Activated CD4-positive, alpha-beta T cell treated with anti-CD3 and anti-CD28 coated beads for 36 hours (primary cell): Measurements from ENCODE around the gene IRX4. TPM values are rescaled to one million over a fixed set of nuclear protein-coding genes. Genes with fewer than 3 reads are reported as not detected.
A peak's percentile ranks its signal among the peaks of the same experiment; 100 is the strongest.

ENCODE experiments used
- ATAC-seq: fragments of 200-7000 bp; cut with Tn5 transposase; one replicate; pipeline ENCODE4 v1.10.0; 2021; ENCODE audit warnings: mild to moderate bottlenecking, moderate library complexity
- CTCF ChIA-PET: fragments of 350-600 bp; sonication (Branson Sonifier 250); formaldehyde crosslinking; loops from one replicate; lab custom pipeline; 2021; ENCODE audit warnings: antibody characterized with exemption; lab: Charles Lee
- POLR2A ChIA-PET: fragments of 350-600 bp; sonication (Branson Sonifier 250); formaldehyde crosslinking; loops from one replicate; lab custom pipeline; 2021; ENCODE audit warnings: antibody characterized with exemption, inconsistent platforms; lab: Charles Lee
- DNase-seq: peaks from one replicate; pipeline ENCODE4 v3.0.0-alpha.2; 2020
- H3K27ac Mint-ChIP-seq: one replicate; pipeline ENCODE4 v1.8.0; 2021; ENCODE audit warnings: mixed read lengths
- H3K27me3 Mint-ChIP-seq: one replicate; pipeline ENCODE4 v1.8.0; 2021; ENCODE audit warnings: mixed read lengths
- H3K36me3 Mint-ChIP-seq: one replicate; pipeline ENCODE4 v1.8.0; 2021; ENCODE audit warnings: low read depth, mixed read lengths
- H3K4me1 Mint-ChIP-seq: one replicate; pipeline ENCODE4 v1.8.0; 2021; ENCODE audit warnings: mixed read lengths
- H3K4me3 Mint-ChIP-seq: one replicate; pipeline ENCODE4 v1.8.0; 2021; ENCODE audit warnings: mild to moderate bottlenecking, moderate library complexity, mixed read lengths
- H3K9me3 Mint-ChIP-seq: one replicate; pipeline ENCODE4 v1.8.0; 2021; ENCODE audit warnings: low read depth, mixed read lengths
- intact Hi-C, 2 experiments: fragments of 100-400 bp; cut with DNase I in 1 of 2; cut with micrococcal nuclease in 1 of 2; formaldehyde crosslinking; loops; one replicate each; pipeline versions ENCODE4 v1.14.2 to v1.15.1; 2022 to 2024; cut with DNase I, micrococcal nuclease
- total RNA-seq, 2 experiments: library from RNA; stranded (reverse); gene quantifications; one replicate each; pipeline ENCODE4 v1.2.3, GENCODE V29; 2021

Gene IRX4
- total RNA-seq, 2 experiments from 2014 or later, result not detected

DNA sequence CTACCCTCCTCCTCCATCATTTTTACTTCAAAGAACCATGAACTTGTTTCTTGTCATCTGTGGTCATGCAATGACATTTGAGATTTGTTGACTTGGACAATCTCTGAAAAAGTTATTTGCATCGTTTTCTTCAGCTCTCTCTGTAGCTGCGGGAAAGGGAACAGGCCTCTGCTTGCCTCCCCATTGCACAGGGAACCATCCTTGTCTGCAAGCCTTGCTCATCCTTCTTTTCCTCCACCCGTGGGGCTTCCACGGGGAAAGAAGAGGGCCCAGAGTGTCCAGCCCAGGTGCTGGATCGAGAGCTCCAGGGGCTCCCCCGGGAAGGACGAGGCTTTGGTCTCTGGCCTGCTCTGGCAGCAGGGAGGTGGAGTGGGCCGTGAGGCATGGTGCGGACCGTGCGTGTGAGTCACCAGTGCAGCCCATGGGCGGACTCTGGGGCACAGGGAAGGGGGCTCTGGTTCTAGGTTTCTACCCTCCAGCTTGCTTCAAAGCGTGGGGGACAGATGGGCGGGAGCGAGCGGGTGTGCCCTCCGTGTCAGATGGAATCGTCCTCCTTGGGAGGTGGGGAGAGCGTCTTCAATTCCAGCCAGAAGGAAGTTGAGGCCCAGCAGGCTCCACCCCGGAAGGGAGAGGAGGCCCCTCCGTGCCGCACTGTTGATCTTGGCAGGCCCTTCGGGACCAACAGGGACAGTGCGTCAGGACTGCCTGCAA, 6.0 kb upstream of the IRX4 start:
- intact Hi-C loops, result no loop called here
- Mint-ChIP-seq H3K36me3 (no peaks in the 10 kb centered on the region), H3K9me3 (no peaks in the 10 kb centered on the region), H3K4me3 (no peak overlapping the region), H3K27me3 (peaks cover 30% of the 10 kb centered on the region), H3K4me1 (no peaks in the 10 kb centered on the region), H3K27ac (no peak overlapping the region)
- POLR2A ChIA-PET, result no interaction called here
- CTCF ChIA-PET, result interaction anchor here (0.6 kb wide), 1 partner anchor 31 kb away, joined by 3 read pairs; no protein-coding TSS in a partner anchor
- DNase-seq (no peak), ATAC-seq (no peak)

DNA sequence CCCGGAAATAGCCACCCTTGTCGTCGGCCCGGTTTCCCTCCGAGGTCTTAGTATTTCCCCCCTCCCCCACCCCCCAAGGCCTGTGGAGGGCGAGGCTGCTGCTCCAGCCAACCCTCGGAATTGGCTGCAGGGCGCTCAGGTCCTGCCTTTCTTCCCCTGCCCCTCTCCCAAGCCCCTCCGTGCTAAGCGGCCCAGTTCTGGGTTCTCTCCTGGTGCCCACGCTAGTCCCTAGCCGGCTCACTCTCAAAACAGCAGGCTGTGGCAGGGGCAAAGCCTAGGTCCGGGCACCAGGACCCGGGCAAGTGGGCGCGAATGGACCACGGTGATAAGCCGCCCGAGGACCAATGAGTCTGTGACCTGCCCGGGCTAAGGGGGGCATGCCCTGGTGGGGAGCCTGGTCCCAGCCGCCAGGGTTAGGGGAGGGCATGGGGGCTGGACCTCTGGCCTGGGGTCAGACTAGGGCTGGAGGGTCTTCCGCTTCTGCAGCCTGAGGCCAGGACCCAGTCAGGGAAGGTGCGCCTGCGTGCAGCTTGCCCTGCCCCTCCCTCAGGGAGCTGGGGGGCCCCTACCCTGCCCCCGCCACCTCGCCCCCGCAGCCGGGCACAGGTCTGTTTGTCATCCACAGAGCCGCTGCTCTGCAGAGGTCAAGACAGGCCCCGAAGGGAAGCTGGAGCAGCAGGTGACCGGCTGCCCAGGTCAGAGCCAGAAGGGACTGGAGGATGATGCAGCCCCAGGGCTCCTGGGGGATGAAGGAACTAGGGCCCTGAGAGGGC, 5.0 kb upstream of the IRX4 start:
- ChIA-PET CTCF (no interaction called here), POLR2A (no interaction called here)
- Mint-ChIP-seq H3K4me1 (no peaks in the 10 kb centered on the region), H3K36me3 (no peaks in the 10 kb centered on the region), H3K9me3 (no peaks in the 10 kb centered on the region), H3K27me3 (peaks cover 28% of the 10 kb centered on the region), H3K4me3 (no peak overlapping the region), H3K27ac (no peak overlapping the region)
- intact Hi-C loops, result no loop called here
- DNase-seq (no peak), ATAC-seq (no peak)

DNA sequence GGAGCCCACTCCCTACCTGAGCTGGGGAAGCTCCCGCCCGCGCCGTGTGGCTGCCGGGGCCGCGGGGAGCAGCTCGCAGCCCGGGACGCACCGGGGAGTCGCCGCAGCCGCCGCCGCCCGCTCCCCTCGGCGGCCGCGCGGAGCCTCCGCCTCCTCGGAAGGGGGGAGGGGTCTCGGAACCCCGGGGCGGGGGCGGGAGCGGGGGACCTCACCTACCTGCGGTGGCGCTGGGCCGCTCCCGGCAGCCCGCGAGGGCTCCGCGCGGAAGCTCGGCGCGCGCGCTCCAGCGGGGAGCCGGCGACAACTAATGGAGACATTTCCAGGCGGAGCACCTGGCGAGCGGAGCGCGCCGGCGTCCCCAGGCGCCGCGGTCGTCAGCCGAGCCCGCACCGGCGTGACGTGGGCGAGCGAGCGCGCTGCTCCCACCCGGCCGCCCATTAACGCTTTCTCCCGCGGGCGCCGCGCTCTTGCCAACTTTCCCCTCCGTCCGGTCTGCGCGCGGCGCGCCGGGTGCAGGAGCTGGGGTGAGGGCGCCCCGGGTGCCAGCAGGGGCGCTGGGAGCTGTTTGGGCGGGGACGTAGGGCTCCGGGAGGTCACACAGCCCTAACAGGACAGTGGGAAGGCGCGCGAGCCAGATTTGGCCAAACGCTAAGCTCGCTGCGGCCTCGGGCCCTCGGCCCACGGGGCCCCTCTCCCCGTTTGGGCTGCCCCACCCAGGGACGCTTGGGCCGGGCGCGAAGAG, 4.3 kb upstream of the IRX4 start:
- Mint-ChIP-seq H3K9me3 (no peaks in the 10 kb centered on the region), H3K27me3 (peaks cover 28% of the 10 kb centered on the region), H3K27ac (no peak overlapping the region), H3K4me1 (no peaks in the 10 kb centered on the region), H3K4me3 (no peak overlapping the region), H3K36me3 (no peaks in the 10 kb centered on the region)
- DNase-seq (no peak), ATAC-seq (no peak)
- ChIA-PET CTCF (interaction anchor here (0.6 kb wide), 1 partner anchor 9 kb away, joined by 3 read pairs; no protein-coding TSS in a partner anchor), POLR2A (no interaction called here)
- intact Hi-C loops, result no loop called here

DNA sequence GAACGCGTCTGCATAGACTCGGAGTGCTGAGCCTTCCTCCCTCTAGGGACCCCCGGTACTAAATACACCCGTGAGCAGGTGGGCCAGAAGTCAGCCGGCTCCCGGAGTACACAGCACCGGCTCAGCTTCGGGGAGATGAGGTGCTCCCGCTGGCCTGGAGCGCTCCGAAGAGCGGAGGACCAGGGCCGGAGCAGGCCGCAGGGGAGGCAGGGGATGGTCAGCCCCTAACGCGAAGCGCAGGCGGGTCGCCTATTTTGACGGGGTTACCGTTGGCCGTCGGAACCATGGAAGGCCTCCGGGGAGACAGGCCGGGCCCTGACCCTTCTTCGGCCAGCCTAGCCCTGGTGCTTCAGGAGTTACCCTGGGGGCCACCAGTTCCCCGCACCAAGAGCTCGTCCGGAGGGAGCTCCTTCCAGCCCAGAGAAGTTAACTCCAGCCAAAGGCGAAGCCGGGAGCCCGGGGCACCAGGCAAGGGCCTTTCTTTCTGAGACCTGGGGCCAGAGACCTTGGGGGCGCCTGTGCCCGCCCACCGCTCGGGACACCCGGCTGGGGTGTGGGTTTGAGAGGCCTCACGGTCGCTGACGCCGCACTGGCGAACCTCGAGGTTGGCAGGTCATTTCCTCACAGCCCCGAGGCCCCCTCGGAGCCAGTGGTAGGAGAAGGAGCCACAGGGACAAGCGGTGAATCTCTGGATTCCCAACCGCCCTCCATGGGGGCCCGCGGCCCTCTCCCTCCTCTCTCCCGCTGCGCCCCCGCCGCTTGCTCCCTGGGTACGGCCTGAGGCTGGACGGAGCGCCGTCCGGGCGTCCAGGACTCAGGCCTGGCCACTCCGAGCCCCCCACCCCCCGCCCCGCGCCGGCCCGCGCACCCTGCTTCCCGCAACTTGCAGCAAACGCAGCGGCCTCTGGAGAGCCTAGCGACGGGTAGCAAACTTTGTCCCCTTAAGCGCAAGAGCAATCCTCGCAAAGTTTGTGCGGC, 3.4 kb upstream of the IRX4 start:
- no peak overlapping the region for H3K27ac Mint-ChIP-seq
- no peaks in the 10 kb centered on the region for H3K9me3 Mint-ChIP-seq
- H3K4me3 Mint-ChIP-seq, result no peak overlapping the region
- H3K4me1 Mint-ChIP-seq, result peaks cover 5% of the 10 kb centered on the region
- intact Hi-C loops, result no loop called here
- H3K36me3 Mint-ChIP-seq, result no peaks in the 10 kb centered on the region
- ChIA-PET CTCF (no interaction called here), POLR2A (no interaction called here)
- DNase-seq (no peak), ATAC-seq (no peak)
- H3K27me3 Mint-ChIP-seq, result peaks cover 32% of the 10 kb centered on the region

DNA sequence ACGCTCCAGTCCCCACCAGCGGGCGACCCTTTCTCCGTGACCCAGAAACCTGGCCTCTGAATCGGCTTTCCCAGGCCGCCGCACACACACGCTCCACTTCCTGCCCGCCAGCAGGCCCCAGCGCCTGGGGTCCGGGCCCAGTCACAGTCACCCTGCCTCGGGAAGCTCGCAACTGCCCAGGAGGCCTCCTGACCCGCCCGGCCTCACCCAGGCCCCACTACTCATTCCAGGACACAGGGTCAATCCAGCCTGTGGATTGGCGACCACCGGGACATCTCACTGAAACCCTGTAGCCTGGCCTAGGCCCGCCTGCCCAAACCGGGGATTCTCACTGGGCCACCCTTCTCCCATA, 2.7 kb upstream of the IRX4 start:
- no peak overlapping the region for H3K4me3 Mint-ChIP-seq
- intact Hi-C loops, result no loop called here
- H3K27ac Mint-ChIP-seq, result no peak overlapping the region
- no peaks in the 10 kb centered on the region for H3K36me3 Mint-ChIP-seq
- peaks cover 5% of the 10 kb centered on the region for H3K4me1 Mint-ChIP-seq
- ChIA-PET POLR2A (no interaction called here), CTCF (no interaction called here)
- H3K27me3 Mint-ChIP-seq, result peaks cover 35% of the 10 kb centered on the region
- ATAC-seq (no peak), DNase-seq (no peak)
- H3K9me3 Mint-ChIP-seq, result no peaks in the 10 kb centered on the region

DNA sequence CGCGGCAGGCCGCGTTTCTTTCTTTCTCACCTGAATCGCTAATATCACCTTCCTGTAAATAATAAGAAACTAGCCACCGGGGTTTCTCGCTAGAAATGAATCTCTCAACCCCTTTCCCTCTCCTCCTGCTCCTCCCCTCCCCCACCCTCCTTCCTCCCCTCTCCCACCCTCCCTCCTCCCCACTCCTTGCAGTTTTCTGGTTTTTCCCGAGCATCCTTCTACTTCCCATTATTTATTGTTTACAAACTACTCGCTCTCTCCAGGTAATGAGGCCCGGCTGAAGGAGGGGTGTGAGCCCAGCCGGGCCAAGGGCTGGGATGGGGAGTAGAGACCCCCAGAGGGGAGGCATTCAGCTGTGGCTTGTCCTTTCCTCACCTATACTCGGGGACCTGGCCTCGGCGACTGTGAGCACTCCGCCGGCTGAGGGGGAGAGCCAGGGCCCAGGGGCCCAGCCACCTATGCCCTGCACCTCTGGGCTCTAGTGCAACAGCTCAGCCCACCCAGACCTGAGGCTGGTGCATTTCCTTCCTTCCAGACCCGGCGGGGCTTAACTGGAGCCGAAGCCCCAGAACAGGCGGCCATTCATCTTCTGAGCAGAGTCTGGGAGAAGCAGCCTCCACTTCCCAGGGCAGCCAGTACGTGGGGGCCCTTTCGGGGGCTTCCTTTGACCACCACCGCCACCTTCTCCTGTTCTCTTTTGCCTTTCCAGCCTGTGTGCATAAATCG, 2.1 kb upstream of the IRX4 start:
- POLR2A ChIA-PET, result no interaction called here
- H3K9me3 Mint-ChIP-seq, result no peaks in the 10 kb centered on the region
- intact Hi-C loops, result loop anchor here in 1 of 2 experiments (5.0 kb wide), 1 partner anchor 1712 kb away; the partner anchor contains the start of gene IRX1
- H3K4me3 Mint-ChIP-seq, result no peak overlapping the region
- H3K36me3 Mint-ChIP-seq, result no peaks in the 10 kb centered on the region
- DNase-seq (no peak), ATAC-seq (no peak)
- peaks cover 5% of the 10 kb centered on the region for H3K4me1 Mint-ChIP-seq
- no peak overlapping the region for H3K27ac Mint-ChIP-seq
- H3K27me3 Mint-ChIP-seq, result peaks cover 39% of the 10 kb centered on the region
- CTCF ChIA-PET, result no interaction called here

DNA sequence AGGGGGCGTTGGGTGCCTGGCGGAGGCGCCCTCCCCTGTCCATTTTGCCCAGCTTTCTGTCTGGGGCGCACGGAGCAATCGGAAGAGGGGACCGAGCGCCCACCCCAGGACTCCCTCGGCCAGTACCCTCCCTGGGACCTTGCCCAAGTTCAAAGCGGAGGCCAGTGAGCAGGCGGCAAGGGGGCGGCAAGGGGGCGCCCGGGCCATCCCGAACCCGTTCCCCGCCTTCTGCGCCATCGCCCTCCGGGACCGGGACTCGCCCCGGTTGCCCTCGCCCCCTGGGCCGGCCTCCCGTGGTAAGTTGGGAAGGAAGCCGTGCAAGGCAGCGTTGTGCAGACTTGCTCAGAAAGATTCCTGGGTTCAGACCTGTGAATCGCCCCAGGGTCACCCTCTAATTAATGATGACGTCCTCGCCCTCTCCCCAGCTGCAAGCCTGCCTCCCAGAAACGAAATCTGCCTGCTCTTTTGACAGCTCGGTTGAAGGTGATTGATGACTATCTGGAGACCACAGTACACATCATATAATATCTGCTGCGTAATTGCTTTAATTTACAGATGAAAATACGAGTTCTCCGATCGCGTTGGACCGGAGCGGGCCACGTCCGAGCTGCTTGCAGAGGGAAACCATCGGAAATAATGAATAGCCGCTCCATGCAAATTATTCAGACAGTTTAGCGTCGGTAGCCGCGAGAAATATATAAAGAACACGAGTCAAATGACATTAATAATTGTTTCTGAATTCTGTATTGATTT, 1.4 kb upstream of the IRX4 start:
- H3K27ac Mint-ChIP-seq, result no peak overlapping the region

DNA sequence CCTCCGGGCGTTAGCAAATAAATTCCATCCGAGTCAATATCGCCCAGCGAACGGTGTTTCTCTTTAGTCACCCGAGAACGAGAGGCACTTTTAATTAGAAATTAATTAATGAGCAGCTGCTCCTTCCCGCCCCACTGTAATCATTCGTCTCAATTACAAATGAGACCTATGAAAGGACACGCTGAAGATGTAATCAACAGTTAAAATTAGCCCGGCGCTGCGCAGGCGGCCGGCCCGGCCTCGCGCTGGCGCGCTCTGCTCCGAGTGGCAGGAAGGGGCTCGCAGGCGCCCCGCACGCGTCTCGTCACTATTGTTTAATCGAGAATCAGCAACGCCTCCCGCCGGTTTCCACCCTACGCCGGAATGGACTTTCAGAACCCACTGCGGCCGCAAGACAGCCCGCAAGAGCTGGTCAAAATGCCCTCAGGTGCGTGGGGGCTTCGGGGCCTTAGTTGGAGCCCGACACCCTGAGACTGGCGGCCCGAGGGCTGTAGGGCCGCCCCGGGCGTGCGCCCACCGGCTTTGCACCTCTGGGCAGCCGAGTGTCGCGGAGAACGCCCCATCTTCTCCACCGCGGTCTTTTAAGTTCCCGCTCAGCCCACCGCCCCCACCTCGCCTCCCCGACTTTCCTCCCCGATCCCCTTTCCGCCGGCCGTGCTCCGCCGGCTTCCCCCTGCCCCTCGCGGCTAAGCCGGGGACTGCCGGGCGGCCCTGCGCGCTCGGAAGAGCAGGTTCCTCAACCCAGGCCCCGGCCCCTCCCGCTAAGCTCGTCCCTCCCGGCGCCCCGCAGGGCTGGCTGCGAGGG, 597 bp upstream of the IRX4 start:
- intact Hi-C loops, result loop anchor here in 1 of 2 experiments (5.0 kb wide), 1 partner anchor 1714 kb away; the partner anchor contains the start of gene IRX1
- Mint-ChIP-seq H3K36me3 (no peaks in the 10 kb centered on the region), H3K4me3 (no peak overlapping the region), H3K27me3 (peaks cover 37% of the 10 kb centered on the region), H3K9me3 (no peaks in the 10 kb centered on the region), H3K4me1 (peaks cover 5% of the 10 kb centered on the region), H3K27ac (no peak overlapping the region)
- ChIA-PET POLR2A (no interaction called here), CTCF (interaction anchor here (0.6 kb wide), 1 partner anchor 181 kb away, joined by 4 read pairs; no protein-coding TSS in a partner anchor)
- ATAC-seq (peak; percentile 54), DNase-seq (peak; percentile 39)

More for the DNA sequence above, 1.4 kb upstream of the IRX4 start:
- Mint-ChIP-seq H3K9me3 (no peaks in the 10 kb centered on the region), H3K36me3 (no peaks in the 10 kb centered on the region), H3K4me3 (no peak overlapping the region), H3K4me1 (peaks cover 5% of the 10 kb centered on the region), H3K27me3 (peaks cover 44% of the 10 kb centered on the region)
- ChIA-PET POLR2A (no interaction called here), CTCF (no interaction called here)
- ATAC-seq, result no peak
- intact Hi-C loops, result loop anchor here in 1 of 2 experiments (5.0 kb wide), 1 partner anchor 1713 kb away; the partner anchor contains the start of gene IRX1
- no peak for DNase-seq

DNA sequence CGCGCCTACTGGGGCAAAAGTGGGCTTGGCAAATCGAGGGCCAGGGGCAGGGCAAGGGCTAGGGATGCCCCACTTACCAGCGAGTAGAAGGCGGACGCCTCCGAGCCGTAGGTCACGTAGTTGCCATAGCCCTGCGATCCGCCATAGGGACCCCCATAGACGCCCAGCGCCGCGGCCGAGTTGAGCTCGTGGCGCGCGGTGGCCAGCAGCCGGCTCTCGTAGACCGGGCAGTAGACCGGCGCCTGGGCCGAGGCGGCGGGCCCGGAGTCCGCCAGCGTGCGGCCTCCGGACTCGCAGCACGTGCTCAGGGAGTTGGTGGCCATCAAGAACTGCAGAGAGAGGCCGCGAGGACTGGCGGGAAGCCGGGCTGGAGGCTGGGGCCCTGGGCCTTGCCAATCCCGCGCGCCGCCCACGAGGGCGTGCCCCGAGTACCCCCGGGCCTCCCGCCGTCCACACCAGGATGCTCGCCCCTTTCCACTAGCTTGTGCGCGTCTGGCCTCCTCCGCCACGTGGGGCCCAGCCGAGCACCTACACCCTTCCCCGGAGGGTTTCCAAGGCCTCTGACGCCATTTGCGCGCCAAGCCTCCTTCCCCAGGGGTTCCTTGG, 891 bp downstream of the IRX4 start:
- DNase-seq, result no peak
- Mint-ChIP-seq H3K36me3 (no peaks in the 10 kb centered on the region), H3K27ac (no peak overlapping the region), H3K4me3 (no peak overlapping the region), H3K27me3 (peaks cover 41% of the 10 kb centered on the region), H3K9me3 (no peaks in the 10 kb centered on the region), H3K4me1 (peaks cover 7% of the 10 kb centered on the region)
- no peak for ATAC-seq
- CTCF ChIA-PET, result no interaction called here
- intact Hi-C loops, result loop anchor here in 1 of 2 experiments (5.0 kb wide), 1 partner anchor 1715 kb away; the partner anchor contains the start of gene IRX1
- POLR2A ChIA-PET, result no interaction called here
